Measurements from ENCODE around the gene PTPRN2. TPM values are rescaled to one million over a fixed set of nuclear protein-coding genes. Genes with fewer than 3 reads are reported as not detected.

PTPRN2 gene
- total and polyA plus RNA-seq, 2 of the 8 experiments (the other 6 are each of a cell fraction or from before 2014, with no cell fraction given): 2.6 to 4.5 TPM

- TF ChIP-seq SAP30 (IDR thresholded peaks at IDR 0.05; ENCODE audit: insufficient read depth, insufficient replicate concordance, low read length): no peak
- no peak for TF ChIP-seq EP300 (IDR thresholded peaks at IDR 0.05; ENCODE audit: borderline replicate concordance in 1 of 2, low read depth in 2 of 2, low read length in 2 of 2)
- TF ChIP-seq SP4 (IDR thresholded peaks at IDR 0.05; ENCODE audit: low read length): no peak
- TF ChIP-seq CTBP2 (IDR thresholded peaks at IDR 0.05; ENCODE audit: borderline replicate concordance, insufficient read depth, insufficient read length, low read length): no peak
Observed at GRCh38 chr7:158236400-158236799, 351.2 kb downstream of the PTPRN2 start (continued).

Data from H1 (cell line).